IMR-90 (cell line): ENCODE data around the gene CALML4. TPM values are rescaled to one million over a fixed set of nuclear protein-coding genes. Genes with fewer than 3 reads are reported as not detected.
"Not testable (repeated sequence)": the region's sequence is repeated elsewhere in the genome, so short reads cannot be mapped to it uniquely, and the experiment has no call there.

Experiments used
- ATAC-seq: fragments of 200-7000 bp; cut with Tn5 transposase; 2 replicates; pipeline ENCODE4 v1.9.1; 2020; ENCODE audit warnings: low read depth, mild to moderate bottlenecking, moderate library complexity
- BruUV-seq: library from RNA; stranded (reverse); fragments of 400-500 nt; replicated peaks from 2 replicates; lab custom pipeline; 2021; lab: Mats Ljungman, UMichigan
- CTCF ChIA-PET: fragments of 300-600 bp; formaldehyde crosslinking; extraction: SDS; loops from one replicate; lab custom pipeline; 2021; ENCODE audit warnings: antibody characterized with exemption; lab: Yijun Ruan, JAX
- POLR2A ChIA-PET: fragments of 300-600 bp; sonication (Branson Sonifier 250); formaldehyde crosslinking; loops from one replicate; lab custom pipeline; 2022; ENCODE audit warnings: antibody characterized with exemption; ENCODE audit not compliant: unreplicated experiment; lab: Charles Lee
- DNase-seq: peaks from one replicate; pipeline ENCODE4 v3.0.0; 2013
- H2AFZ ChIP-seq: replicated peaks from 2 replicates; pipeline ENCODE3; 2013; ENCODE audit warnings: low read length, mild to moderate bottlenecking; ENCODE audit not compliant: poor library complexity
- H2AK5ac ChIP-seq: 2 replicates; pipeline ENCODE4 v1.6.1; 2013; ENCODE audit warnings: low read depth, low read length, inconsistent platforms
- H2AK9ac ChIP-seq: replicated peaks from 2 replicates; pipeline ENCODE3; 2013; ENCODE audit warnings: mild to moderate bottlenecking, low read depth, low read length, moderate library complexity; ENCODE audit not compliant: poor library complexity
- H2BK120ac ChIP-seq: 2 replicates; pipeline ENCODE4 v1.6.1; 2013; ENCODE audit warnings: low read depth, low read length, inconsistent platforms
- H2BK15ac ChIP-seq: 3 replicates; pipeline ENCODE4 v1.6.1; 2013; ENCODE audit warnings: low read depth, low read length, inconsistent platforms
- H2BK20ac ChIP-seq: 2 replicates; pipeline ENCODE4 v1.6.1; 2013; ENCODE audit warnings: low read depth, mild to moderate bottlenecking, inconsistent platforms, low read length, moderate library complexity
- H2BK5ac ChIP-seq: 2 replicates; pipeline ENCODE4 v1.6.1; 2013; ENCODE audit warnings: mild to moderate bottlenecking, low read depth, low read length, inconsistent platforms; ENCODE audit not compliant: poor library complexity, severe bottlenecking
- H3K14ac ChIP-seq: replicated peaks from 2 replicates; pipeline ENCODE4 v1.6.1; 2013; ENCODE audit warnings: low read depth, low read length, inconsistent platforms
- H3K18ac ChIP-seq: 2 replicates; pipeline ENCODE4 v1.6.1; 2013; ENCODE audit warnings: low read depth, low read length, control low read depth
- H3K23ac ChIP-seq: 2 replicates; pipeline ENCODE4 v1.6.1; 2013; ENCODE audit warnings: low read depth, low read length, inconsistent platforms
- H3K27ac ChIP-seq: 2 replicates; pipeline ENCODE4 v1.5.1; 2013; ENCODE audit warnings: mild to moderate bottlenecking, control low read depth, low read length; ENCODE audit not compliant: insufficient read depth
- H3K27me3 ChIP-seq: 2 replicates; pipeline ENCODE4 v1.6.1; 2013; ENCODE audit warnings: low read length; ENCODE audit not compliant: control insufficient read depth, insufficient read depth
- H3K36me3 ChIP-seq: 2 replicates; pipeline ENCODE4 v1.6.1; 2013; ENCODE audit warnings: low read length, mixed read lengths; ENCODE audit not compliant: control insufficient read depth, insufficient read depth
- H3K4ac ChIP-seq: 2 replicates; pipeline ENCODE4 v1.6.1; 2013; ENCODE audit warnings: low read depth, low read length, inconsistent platforms
- H3K4me1 ChIP-seq: 2 replicates; pipeline ENCODE4 v1.6.1; 2013; ENCODE audit warnings: low read length, mixed read lengths; ENCODE audit not compliant: control insufficient read depth, insufficient read depth
- H3K4me2 ChIP-seq: 2 replicates; pipeline ENCODE4 v1.6.1; 2013; ENCODE audit warnings: low read depth, mild to moderate bottlenecking, control low read depth, low read length, moderate library complexity
- H3K4me3 ChIP-seq: 2 replicates; pipeline ENCODE4 v1.5.1; 2013; ENCODE audit warnings: low read depth, mild to moderate bottlenecking, control low read depth, low read length, moderate library complexity; ENCODE audit not compliant: insufficient read depth
- H3K56ac ChIP-seq: 2 replicates; pipeline ENCODE4 v1.6.1; 2013; ENCODE audit warnings: low read length, inconsistent platforms; ENCODE audit not compliant: insufficient read depth; ENCODE audit errors: extremely low read depth
- H3K79me1 ChIP-seq, 2 experiments: 2 replicates each; pipeline ENCODE4 v1.6.1; 2013; ENCODE audit warnings: low read length in 2 of 2, inconsistent platforms in 1 of 2, low read depth in 1 of 2
- H3K9ac ChIP-seq: 2 replicates; pipeline ENCODE4 v1.6.1; 2013; ENCODE audit warnings: low read depth, low read length, control low read depth
- H3K9me1 ChIP-seq: 2 replicates; pipeline ENCODE4 v1.6.1; 2013; ENCODE audit warnings: low read length, inconsistent platforms; ENCODE audit not compliant: insufficient read depth
- H3K9me3 ChIP-seq: 2 replicates; pipeline ENCODE4 v1.6.1; 2013; ENCODE audit warnings: low read length; ENCODE audit not compliant: control insufficient read depth, insufficient read depth
- H4K20me1 ChIP-seq: 2 replicates; pipeline ENCODE4 v1.6.1; 2013; ENCODE audit warnings: low read length, inconsistent platforms; ENCODE audit not compliant: insufficient read depth
- H4K5ac ChIP-seq: 2 replicates; pipeline ENCODE4 v1.6.1; 2013; ENCODE audit warnings: mild to moderate bottlenecking, low read depth, low read length, control low read depth
- H4K8ac ChIP-seq, 2 experiments: 2 replicates each; pipeline ENCODE4 v1.6.1; 2013; ENCODE audit warnings: low read depth in 2 of 2, low read length in 2 of 2, control low read depth in 1 of 2, inconsistent platforms in 1 of 2
- H4K91ac ChIP-seq: 2 replicates; pipeline ENCODE4 v1.6.1; 2013; ENCODE audit warnings: low read depth, low read length, inconsistent platforms; ENCODE audit not compliant: insufficient read depth
- ELK1 ChIP-seq: fragments of 150-350 bp; IDR thresholded peaks from 2 replicates; pipeline ENCODE4 v1.6.1; 2016; ENCODE audit warnings: low read depth, mild to moderate bottlenecking, low read length, moderate library complexity, borderline replicate concordance
- MAZ ChIP-seq: IDR thresholded peaks from 2 replicates; pipeline ENCODE4 v1.6.1; 2012; ENCODE audit warnings: low read depth, mild to moderate bottlenecking, low read length, improper control_type of control experiment, moderate library complexity, borderline replicate concordance
- SMC3 ChIP-seq: fragments of 150-350 bp; IDR thresholded peaks from 2 replicates; pipeline ENCODE4 v1.6.1; 2016; ENCODE audit warnings: low read depth, mild to moderate bottlenecking, antibody characterized with exemption, low read length, moderate library complexity
- WGBS, 2 experiments: methylation state at CpG; one replicate each; pipeline versions ENCODE4 v1.1.5 to v1.1.7; 2013; ENCODE audit warnings: missing lambda C conversion rate in 2 of 2; ENCODE audit not compliant: insufficient read length in 1 of 2; ENCODE audit errors: extremely low coverage in 2 of 2; 5-methylcytosine and 5-hydroxymethylcytosine counted together
- dilution Hi-C: fragments of 300-500 bp; cut with HindIII; formaldehyde crosslinking; loops from one replicate; pipeline ENCODE4 v1.14.3; 2018; ENCODE audit warnings: low sequenced_read_pairs; ENCODE audit not compliant: unreplicated experiment
- in situ Hi-C: fragments of 300-500 bp; cut with MboI; formaldehyde crosslinking; loops from 3 replicates; pipeline ENCODE4 v1.14.3; 2019; ENCODE audit warnings: low sequenced_read_pairs, inconsistent platforms, mixed read lengths
- intact Hi-C: fragments of 100-400 bp; cut with micrococcal nuclease; formaldehyde crosslinking; loops from 2 replicates; pipeline ENCODE4 v1.10.0; 2022
- polyA plus RNA-seq, 3 experiments: library from polyadenylated mRNA; depleted of rRNA; stranded (reverse); fragments of >200 nt; gene quantifications; 2 replicates each; pipeline ENCODE4 v1.2.3, GENCODE V29; 2012; ENCODE audit warnings: low replicate concordance in 1 of 3
- total RNA-seq: library from RNA; depleted of rRNA; stranded (reverse); fragments of >200 nt; gene quantifications from 2 replicates; pipeline ENCODE4 v1.2.3, GENCODE V29; 2012

CALML4 gene
- total and polyA plus RNA-seq, 2 of the 4 experiments (the other 2 are of a cell fraction) = 0.36 to 1.3 TPM

GRCh38 chr15:68213991-68214837 lies 9.1 kb upstream of the CALML4 start:
- no peak overlapping the region for H2BK5ac ChIP-seq
- H3K23ac ChIP-seq = no peak overlapping the region
- CTCF ChIA-PET = no interaction called here
- dilution Hi-C loops (no loop called here), in situ Hi-C loops (no loop called here), intact Hi-C loops (no loop called here)
- no peak overlapping the region for H4K5ac ChIP-seq
- no peak overlapping the region for H2BK15ac ChIP-seq
- H3K36me3 ChIP-seq = no peaks in the 10 kb centered on the region; the same call in 1 of the 2 replicates
- H2AFZ ChIP-seq = no peak overlapping the region
- H2BK20ac ChIP-seq = no peak overlapping the region
- WGBS, 2 experiments = 96% methylated on average over 7 of the region's 17 CpGs; no CpG with 5 or more reads in 1 of the 2 experiments
- no peaks in the 10 kb centered on the region for H3K27me3 ChIP-seq
- no peak overlapping the region for H2BK120ac ChIP-seq
- no peak for DNase-seq
- no peak overlapping the region for H3K4me3 ChIP-seq
- no peaks in the 10 kb centered on the region for H3K9me3 ChIP-seq
- H4K91ac ChIP-seq = no peak overlapping the region
- no peak overlapping the region for H3K9ac ChIP-seq
- peaks cover 9% of the 10 kb centered on the region; the same call in 1 of the 2 replicates for H3K9me1 ChIP-seq
- H3K27ac ChIP-seq = no peak overlapping the region
- no peak overlapping the region for H3K4me2 ChIP-seq
- BruUV-seq = no TSS peak
- no peak overlapping the region for H3K56ac ChIP-seq
- no peak overlapping the region for H3K14ac ChIP-seq
- TF ChIP-seq MAZ (no peak), ELK1 (no peak), SMC3 (no peak)
- H3K4me1 ChIP-seq = peaks cover 3% of the 10 kb centered on the region; the same call in 1 of the 2 replicates
- H4K8ac ChIP-seq = no peak overlapping the region
- no peak overlapping the region for H3K18ac ChIP-seq
- H2AK5ac ChIP-seq = no peak overlapping the region
- ATAC-seq = no peak
- no peak overlapping the region for H3K4ac ChIP-seq
- H2AK9ac ChIP-seq = no peak overlapping the region
- POLR2A ChIA-PET = no interaction called here
- H3K79me1 ChIP-seq = peaks cover 25 to 65% of the 10 kb centered on the region in 2 experiments
- peaks cover 15% of the 10 kb centered on the region; the same call in 1 of the 2 replicates for H4K20me1 ChIP-seq

GRCh38 chr15:68213491-68213845 lies 8.3 kb upstream of the CALML4 start:
- H3K4me2 ChIP-seq, DNase-seq, H3K4me1 ChIP-seq, H3K9me1 ChIP-seq, H2AFZ ChIP-seq, H2AK5ac ChIP-seq, H3K27me3 ChIP-seq, H2BK120ac ChIP-seq, dilution Hi-C loops, in situ Hi-C loops, ATAC-seq, H2BK5ac ChIP-seq, H3K18ac ChIP-seq, intact Hi-C loops, POLR2A ChIA-PET, H3K9ac ChIP-seq, H4K8ac ChIP-seq, H3K36me3 ChIP-seq, CTCF ChIA-PET, H3K14ac ChIP-seq, H2BK20ac ChIP-seq, H3K4ac ChIP-seq, H4K5ac ChIP-seq, H3K4me3 ChIP-seq, H4K91ac ChIP-seq, BruUV-seq, H3K56ac ChIP-seq, H2AK9ac ChIP-seq, H3K23ac ChIP-seq, H3K9me3 ChIP-seq, H2BK15ac ChIP-seq, H3K27ac ChIP-seq: not testable (repeated sequence)
- WGBS, 2 experiments = no CpG with 5 or more reads among the region's 6 CpGs
- Histone ChIP-seq H3K79me1 (peaks cover 18 to 57% of the 10 kb centered on the region in 2 experiments), H4K20me1 (peaks cover 15% of the 10 kb centered on the region; the same call in 1 of the 2 replicates)
